Upper lobe of left lung (tissue), 4 donors: ENCODE data around the gene PHLDA3.

Experiments used
- CTCF ChIP-seq, 6 experiments: fragments of 450-650 bp in 4 of 6; fragments of 200-600 bp in 2 of 6; sonication (generic) in 2 of 6; IDR thresholded peaks; one replicate each; pipeline ENCODE4 v1.5.1; 2016 to 2019; ENCODE audit warnings: antibody characterized with exemption in 6 of 6
- EP300 ChIP-seq, 4 donors: sonication (generic); formaldehyde crosslinking; IDR thresholded peaks; one replicate each; pipeline ENCODE4 v1.5.1; 2017; ENCODE audit warnings: antibody characterized with exemption in 4 of 4, control low read depth in 2 of 4
- POLR2A ChIP-seq, 4 donors: fragments of 450-650 bp; IDR thresholded peaks; one replicate each; pipeline ENCODE4 v1.5.1; 2016 to 2017; ENCODE audit warnings: antibody characterized with exemption in 4 of 4, mild to moderate bottlenecking in 2 of 4
- POLR2AphosphoS5 ChIP-seq, 2 donors: sonication (generic); formaldehyde crosslinking; IDR thresholded peaks; one replicate each; pipeline ENCODE4 v1.5.1; 2017; ENCODE audit warnings: antibody characterized with exemption in 2 of 2

DNA sequence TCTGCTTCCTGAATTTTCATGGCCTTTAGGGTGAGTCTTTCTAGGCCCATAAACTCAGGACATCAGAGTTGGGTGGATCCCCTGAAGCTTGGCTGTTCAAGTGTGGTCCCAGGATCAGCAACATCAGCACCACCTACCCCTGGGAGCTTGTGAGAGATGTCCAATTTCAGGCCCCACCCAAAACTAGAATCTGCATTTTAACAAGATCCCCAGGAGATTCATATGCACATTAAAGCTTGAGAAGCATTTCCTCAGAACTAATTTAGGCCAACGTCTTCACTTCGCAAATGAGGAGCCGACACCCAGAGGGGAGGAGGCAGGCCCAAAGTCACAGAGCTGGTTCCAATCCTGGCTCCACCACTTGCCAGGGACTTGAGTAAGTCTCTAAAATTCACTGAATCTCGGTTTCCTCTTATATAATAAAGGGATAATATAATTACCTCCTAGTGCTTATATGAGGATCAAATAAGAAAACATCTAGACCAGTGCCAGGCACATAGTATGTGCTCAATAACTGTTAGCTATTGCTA, 10.3 kb upstream of the PHLDA3 start:
- TF ChIP-seq EP300 (IDR thresholded peaks at IDR 0.05) (no peak), POLR2A (IDR thresholded peaks at IDR 0.05) (no peak), POLR2AphosphoS5 (IDR thresholded peaks at IDR 0.05) (no peak), CTCF (IDR thresholded peaks at IDR 0.05) (no peak)
